GM13977 (cell line): ENCODE measurements around the gene RHBDL2.

Source experiments
- DNase-seq: peaks from one replicate; pipeline ENCODE4 v3.0.0; 2012; ENCODE audit warnings: low spot score
- in situ Hi-C: fragments of 300-500 bp; cut with MboI; formaldehyde crosslinking; loops from one replicate; pipeline ENCODE4 v1.12.0; 2022; ENCODE audit warnings: low sequenced_read_pairs, low pct_unique_long_range_greater_than_20kb, mixed read lengths, inconsistent platforms; ENCODE audit not compliant: unreplicated experiment
- TF ChIP-seq, protein P1 (sequence below): IDR thresholded peaks from 2 replicates; pipeline ENCODE4 v1.5.1; 2012; ENCODE audit warnings: mild to moderate bottlenecking, control low read depth; ENCODE audit not compliant: insufficient read depth; ENCODE audit errors: extremely low read depth, missing control alignments

The RHBDL2 gene

GRCh38 chr1:38870996-38871395, 70.6 kb downstream of the RHBDL2 start:
- in situ Hi-C loops, result no loop called here
- DNase-seq, result no peak
- TF ChIP-seq, protein P1, sequence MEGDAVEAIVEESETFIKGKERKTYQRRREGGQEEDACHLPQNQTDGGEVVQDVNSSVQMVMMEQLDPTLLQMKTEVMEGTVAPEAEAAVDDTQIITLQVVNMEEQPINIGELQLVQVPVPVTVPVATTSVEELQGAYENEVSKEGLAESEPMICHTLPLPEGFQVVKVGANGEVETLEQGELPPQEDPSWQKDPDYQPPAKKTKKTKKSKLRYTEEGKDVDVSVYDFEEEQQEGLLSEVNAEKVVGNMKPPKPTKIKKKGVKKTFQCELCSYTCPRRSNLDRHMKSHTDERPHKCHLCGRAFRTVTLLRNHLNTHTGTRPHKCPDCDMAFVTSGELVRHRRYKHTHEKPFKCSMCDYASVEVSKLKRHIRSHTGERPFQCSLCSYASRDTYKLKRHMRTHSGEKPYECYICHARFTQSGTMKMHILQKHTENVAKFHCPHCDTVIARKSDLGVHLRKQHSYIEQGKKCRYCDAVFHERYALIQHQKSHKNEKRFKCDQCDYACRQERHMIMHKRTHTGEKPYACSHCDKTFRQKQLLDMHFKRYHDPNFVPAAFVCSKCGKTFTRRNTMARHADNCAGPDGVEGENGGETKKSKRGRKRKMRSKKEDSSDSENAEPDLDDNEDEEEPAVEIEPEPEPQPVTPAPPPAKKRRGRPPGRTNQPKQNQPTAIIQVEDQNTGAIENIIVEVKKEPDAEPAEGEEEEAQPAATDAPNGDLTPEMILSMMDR, result no peak

DNA sequence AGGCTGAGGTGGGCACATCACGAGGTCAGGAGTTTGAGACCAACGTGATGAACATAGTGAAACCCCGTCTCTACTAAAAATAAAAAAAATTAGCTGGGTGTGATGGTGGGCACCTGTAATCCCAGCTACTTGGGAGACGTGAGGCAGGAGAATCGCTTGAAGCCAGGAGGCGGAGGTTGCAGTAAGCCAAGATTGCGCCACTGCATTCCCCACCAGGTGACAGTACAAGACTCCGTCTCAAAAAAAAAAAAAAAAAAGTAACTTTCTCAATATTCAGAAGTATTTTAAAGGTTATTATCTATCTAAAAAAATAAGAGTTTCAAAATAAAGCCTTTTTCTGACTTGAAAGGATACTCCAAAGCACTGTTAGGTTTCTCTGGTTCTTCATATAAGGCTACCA, 74.4 kb downstream of the RHBDL2 start:
- TF ChIP-seq, protein P1, result no peak
- no peak for DNase-seq
- in situ Hi-C loops, result no loop called here

GRCh38 chr1:38865112-38865715, 76.4 kb downstream of the RHBDL2 start:
- TF ChIP-seq, protein P1, result no peak
- no peak for DNase-seq
- in situ Hi-C loops, result no loop called here

GRCh38 chr1:38860454-38860795, 81.2 kb downstream of the RHBDL2 start:
- in situ Hi-C loops, result no loop called here
- TF ChIP-seq, protein P1, result no peak
- DNase-seq, result no peak

- in situ Hi-C loops, result no loop called here
- peak; percentile 99 for DNase-seq
These were observed 81.8 kb downstream of the RHBDL2 start, which contains the start of gene RRAGC for GRCh38 chr1:38859561-38860453. RRAGC (minus strand) TSS chr1:38859772; CDS start chr1:38859646, 126 bp downstream.

DNA sequence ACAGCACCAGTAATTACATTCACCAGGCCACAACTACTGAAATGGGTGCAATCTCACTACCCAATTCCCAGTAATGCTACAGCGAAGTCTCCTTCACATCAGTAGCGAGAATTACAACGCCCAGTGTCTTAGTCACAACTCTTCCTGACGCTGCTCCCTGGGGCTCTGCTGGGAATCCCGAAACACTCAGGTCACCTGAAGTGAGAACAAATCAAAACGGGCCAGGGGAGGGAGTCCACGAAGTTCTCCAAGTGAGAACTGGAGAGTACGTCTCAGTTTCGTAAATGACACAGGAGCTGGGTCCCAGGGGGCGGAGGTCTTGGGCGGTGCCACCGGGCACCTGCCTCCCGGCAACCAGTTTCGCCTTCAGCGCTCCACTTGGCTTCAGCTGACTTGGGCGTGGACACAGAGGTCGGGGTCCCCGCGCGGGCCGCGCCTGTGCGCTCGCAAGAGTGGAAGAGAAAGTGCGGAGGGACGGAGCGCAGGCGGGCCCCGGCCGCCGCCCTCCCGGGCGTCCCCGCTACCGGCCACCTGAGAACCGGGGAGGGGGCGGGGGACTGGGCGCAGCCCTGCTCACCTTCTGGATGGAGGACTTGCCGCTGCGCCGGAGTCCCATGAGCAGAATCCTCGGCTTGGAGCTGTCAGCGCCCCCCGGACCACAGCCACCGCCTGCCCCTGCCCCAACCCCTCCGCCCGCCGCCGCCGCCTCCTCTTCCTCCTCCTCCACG, 82.6 kb downstream of the RHBDL2 start:
- in situ Hi-C loops, result no loop called here
- peak; percentile 57 for DNase-seq
- TF ChIP-seq, protein P1, result no peak

More at GRCh38 chr1:38859561-38860453, 81.8 kb downstream of the RHBDL2 start, which contains the start of gene RRAGC:
- TF ChIP-seq, protein P1, result no peak
